Loucy (cell line): ENCODE measurements around the gene HOGA1.

Experiments
- H2AFZ ChIP-seq: fragments of 200-600 bp; sonication (generic); 2 replicates; pipeline ENCODE4 v1.6.0; 2016; ENCODE audit warnings: antibody characterized with exemption, mild to moderate bottlenecking, low read length, moderate library complexity
- H3F3A ChIP-seq: fragments of 200-600 bp; 2 replicates; pipeline ENCODE4 v1.6.0; 2016; ENCODE audit warnings: antibody characterized with exemption, low read depth, mild to moderate bottlenecking
- H3K27me3 ChIP-seq: fragments of 200-600 bp; sonication (generic); 2 replicates; pipeline ENCODE4 v1.6.1; 2014; ENCODE audit warnings: low read length, mild to moderate bottlenecking; ENCODE audit not compliant: insufficient read depth, poor library complexity, severe bottlenecking
- H3K36me3 ChIP-seq: fragments of 200-600 bp; sonication (generic); 2 replicates; pipeline ENCODE4 v1.6.1; 2016; ENCODE audit warnings: low read length; ENCODE audit not compliant: insufficient read depth
- H3K4me1 ChIP-seq: fragments of 200-600 bp; sonication (generic); 2 replicates; pipeline ENCODE4 v1.5.1; 2014; ENCODE audit warnings: low read length, mild to moderate bottlenecking; ENCODE audit not compliant: insufficient read depth, poor library complexity, severe bottlenecking
- H3K4me2 ChIP-seq: fragments of 200-600 bp; sonication (generic); 2 replicates; pipeline ENCODE4 v1.6.0; 2014; ENCODE audit warnings: antibody characterized with exemption, low read length, low read depth, mild to moderate bottlenecking; ENCODE audit not compliant: poor library complexity, severe bottlenecking
- H3K4me3 ChIP-seq: fragments of 200-600 bp; sonication (generic); 2 replicates; pipeline ENCODE4 v1.5.1; 2014; ENCODE audit warnings: low read length, mild to moderate bottlenecking, mixed read lengths; ENCODE audit not compliant: poor library complexity, severe bottlenecking
- H3K79me2 ChIP-seq: fragments of 200-600 bp; sonication (generic); 2 replicates; pipeline ENCODE4 v1.6.1; 2014; ENCODE audit warnings: low read length; ENCODE audit not compliant: insufficient read depth
- H3K9ac ChIP-seq: fragments of 200-600 bp; sonication (generic); 2 replicates; pipeline ENCODE4 v1.6.0; 2014; ENCODE audit warnings: mild to moderate bottlenecking, low read depth, low read length, moderate library complexity; ENCODE audit not compliant: poor library complexity, severe bottlenecking
- H3K9me2 ChIP-seq: fragments of 200-600 bp; sonication (generic); replicated peaks from 2 replicates; pipeline ENCODE4 v1.6.1; 2016; ENCODE audit warnings: low read depth, low read length, mixed read lengths
- H3K9me3 ChIP-seq: fragments of 200-600 bp; sonication (generic); 2 replicates; pipeline ENCODE4 v1.6.1; 2014; ENCODE audit warnings: mild to moderate bottlenecking, antibody characterized with exemption, low read length, low read depth; ENCODE audit not compliant: insufficient read depth
- H4K20me1 ChIP-seq: fragments of 200-600 bp; sonication (generic); 2 replicates; pipeline ENCODE4 v1.6.0; 2014; ENCODE audit warnings: antibody characterized with exemption, low read length, mild to moderate bottlenecking; ENCODE audit not compliant: insufficient read depth, poor library complexity, severe bottlenecking
- EZH2phosphoT487 ChIP-seq: fragments of 200-600 bp; IDR thresholded peaks from 2 replicates; pipeline ENCODE4 v1.6.1; 2018; ENCODE audit warnings: antibody characterized with exemption, mild to moderate bottlenecking, moderate library complexity, borderline replicate concordance
- TF ChIP-seq, protein P1 (sequence below): fragments of 200-600 bp; sonication (generic); conservative IDR thresholded peaks from 2 replicates; pipeline ENCODE4 v1.5.1; 2014; ENCODE audit warnings: mild to moderate bottlenecking, antibody characterized with exemption, low read length

Gene HOGA1

DNA sequence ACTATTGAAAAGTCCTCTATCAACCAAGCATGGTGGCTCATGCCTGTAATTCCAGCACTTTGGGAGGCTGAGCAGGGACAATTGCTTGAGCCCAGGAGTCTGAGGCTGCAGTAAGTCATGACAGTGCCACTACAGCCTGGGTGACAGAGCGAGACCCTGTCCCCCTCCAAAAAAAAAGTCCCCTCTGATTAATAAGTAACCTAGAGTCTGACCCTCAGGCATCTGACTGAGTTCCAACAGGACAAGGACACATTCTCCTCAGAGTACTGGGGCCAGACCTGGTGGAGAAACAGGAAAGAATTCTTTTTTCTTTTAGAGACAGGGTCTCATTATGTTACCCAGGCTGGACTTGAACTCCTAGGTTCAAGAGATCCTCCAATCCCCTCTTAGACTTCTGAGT, 39.1 kb downstream of the HOGA1 start:
- Histone ChIP-seq H3K4me1 (no peaks in the 10 kb centered on the region), H2AFZ (no peak overlapping the region), H3F3A (no peaks in the 10 kb centered on the region), H3K4me2 (no peak overlapping the region), H3K9me3 (no peaks in the 10 kb centered on the region), H3K27me3 (no peaks in the 10 kb centered on the region), H3K36me3 (no peaks in the 10 kb centered on the region), H3K79me2 (no peaks in the 10 kb centered on the region), H4K20me1 (no peaks in the 10 kb centered on the region), H3K9me2 (no peaks in the 10 kb centered on the region), H3K9ac (no peak overlapping the region), H3K4me3 (no peak overlapping the region)
- no peak for TF ChIP-seq EZH2phosphoT487
- TF ChIP-seq, protein P1, sequence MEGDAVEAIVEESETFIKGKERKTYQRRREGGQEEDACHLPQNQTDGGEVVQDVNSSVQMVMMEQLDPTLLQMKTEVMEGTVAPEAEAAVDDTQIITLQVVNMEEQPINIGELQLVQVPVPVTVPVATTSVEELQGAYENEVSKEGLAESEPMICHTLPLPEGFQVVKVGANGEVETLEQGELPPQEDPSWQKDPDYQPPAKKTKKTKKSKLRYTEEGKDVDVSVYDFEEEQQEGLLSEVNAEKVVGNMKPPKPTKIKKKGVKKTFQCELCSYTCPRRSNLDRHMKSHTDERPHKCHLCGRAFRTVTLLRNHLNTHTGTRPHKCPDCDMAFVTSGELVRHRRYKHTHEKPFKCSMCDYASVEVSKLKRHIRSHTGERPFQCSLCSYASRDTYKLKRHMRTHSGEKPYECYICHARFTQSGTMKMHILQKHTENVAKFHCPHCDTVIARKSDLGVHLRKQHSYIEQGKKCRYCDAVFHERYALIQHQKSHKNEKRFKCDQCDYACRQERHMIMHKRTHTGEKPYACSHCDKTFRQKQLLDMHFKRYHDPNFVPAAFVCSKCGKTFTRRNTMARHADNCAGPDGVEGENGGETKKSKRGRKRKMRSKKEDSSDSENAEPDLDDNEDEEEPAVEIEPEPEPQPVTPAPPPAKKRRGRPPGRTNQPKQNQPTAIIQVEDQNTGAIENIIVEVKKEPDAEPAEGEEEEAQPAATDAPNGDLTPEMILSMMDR, result no peak

DNA sequence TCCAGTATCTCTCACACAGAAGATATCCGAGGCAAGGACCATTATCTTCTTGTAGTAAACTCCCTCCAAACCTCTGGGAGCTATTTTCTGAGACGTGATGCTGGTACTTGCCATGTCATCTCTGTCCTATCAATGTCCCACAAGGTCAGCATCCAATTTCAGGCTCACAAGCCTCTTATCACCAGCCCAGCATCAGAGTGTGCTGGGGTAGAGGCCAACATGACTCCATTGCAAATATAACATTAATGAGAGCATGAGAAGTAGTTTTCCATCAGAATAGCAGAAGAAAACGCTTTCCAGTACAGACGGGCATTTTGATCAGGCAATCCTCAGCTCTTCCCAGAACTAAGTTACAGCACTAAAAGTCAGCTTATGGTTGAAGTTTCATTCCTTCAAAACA, 43.5 kb downstream of the HOGA1 start:
- H3K4me2 ChIP-seq, result no peak overlapping the region
- TF ChIP-seq, protein P1, result no peak
- H4K20me1 ChIP-seq, result no peaks in the 10 kb centered on the region
- no peaks in the 10 kb centered on the region for H3K9me2 ChIP-seq
- H3K79me2 ChIP-seq, result no peaks in the 10 kb centered on the region
- no peaks in the 10 kb centered on the region for H3K27me3 ChIP-seq
- H2AFZ ChIP-seq, result no peak overlapping the region
- H3K9ac ChIP-seq, result no peak overlapping the region
- no peaks in the 10 kb centered on the region for H3F3A ChIP-seq
- H3K9me3 ChIP-seq, result no peaks in the 10 kb centered on the region
- no peak overlapping the region for H3K4me3 ChIP-seq
- H3K36me3 ChIP-seq, result no peaks in the 10 kb centered on the region
- no peaks in the 10 kb centered on the region for H3K4me1 ChIP-seq

- Histone ChIP-seq H4K20me1 (no peaks in the 10 kb centered on the region), H3K4me1 (no peaks in the 10 kb centered on the region), H3K9me2 (no peaks in the 10 kb centered on the region), H3K9me3 (no peaks in the 10 kb centered on the region), H3K4me2 (no peak overlapping the region), H3K79me2 (no peaks in the 10 kb centered on the region), H2AFZ (no peak overlapping the region), H3K36me3 (no peaks in the 10 kb centered on the region), H3F3A (no peaks in the 10 kb centered on the region), H3K4me3 (no peak overlapping the region), H3K9ac (no peak overlapping the region), H3K27me3 (no peaks in the 10 kb centered on the region)
- TF ChIP-seq, protein P1, result no peak
- TF ChIP-seq EZH2phosphoT487, result no peak
These were observed 44.0 kb downstream of the HOGA1 start for GRCh38 chr10:97628228-97628627.
